Measurements from ENCODE around the gene PSMA7.

Gene PSMA7

DNA sequence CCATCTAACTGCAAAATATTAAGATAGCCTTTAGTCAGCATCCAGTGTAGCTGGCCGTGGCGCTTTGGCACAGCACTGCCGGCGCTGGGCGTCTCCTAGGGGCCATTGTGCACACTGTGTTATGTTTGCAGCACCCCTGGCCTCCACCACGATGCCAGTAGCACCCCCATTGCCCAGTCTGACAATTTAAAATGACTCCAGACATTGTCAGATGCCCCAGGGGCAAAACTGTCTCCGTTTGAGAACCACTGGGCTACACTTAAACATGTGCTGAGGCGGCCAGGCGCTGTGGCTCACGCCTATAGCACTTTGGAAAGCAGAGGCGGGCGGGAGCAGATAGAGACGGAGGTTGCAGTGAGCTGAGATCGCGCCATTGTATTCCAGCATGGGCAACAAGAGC lies 33.7 kb upstream of the PSMA7 start:
- Histone ChIP-seq H3K27ac (ENCODE audit: insufficient read depth in 1 of 2, low read depth in 1 of 2, low read length in 2 of 2, poor library complexity in 1 of 2, severe bottlenecking in 2 of 2) (no peak overlapping the region), H3K4me3 (ENCODE audit: control insufficient read depth in 1 of 7, extremely low read depth in 1 of 7, insufficient read depth in 4 of 7, low read depth in 2 of 7, low read length in 6 of 7) (no peak overlapping the region), H3K9me3 (ENCODE audit: control extremely low read depth in 1 of 5, control insufficient read depth in 4 of 5, insufficient read depth in 2 of 5, low read depth in 1 of 5, low read length in 4 of 5) (no peaks in the 10 kb centered on the region), H3K27me3 (replicated peaks in 2 of 5; ENCODE audit: control insufficient read depth in 4 of 5, insufficient read depth in 5 of 5, low read length in 4 of 5) (no peaks in the 10 kb centered on the region), H3K4me1 (ENCODE audit: control extremely low read depth in 1 of 4, control insufficient read depth in 4 of 4, insufficient read depth in 4 of 4, low read length in 3 of 4) (peaks cover under 1 to 4% (median 3%) of the 10 kb centered on the region in 4 experiments), H3K36me3 (ENCODE audit: control insufficient read depth in 4 of 4, insufficient read depth in 4 of 4, low read length in 3 of 4) (peaks cover 8 to 50% (median 27%) of the 10 kb centered on the region in 4 experiments)
- no peak for DNase-seq
- ChIA-PET CTCF (interaction anchor here (1.4 kb wide), 1 partner anchor 10 kb away, joined by 4 read pairs; no protein-coding TSS in a partner anchor), POLR2A (no interaction called here)
- WGBS (ENCODE audit: insufficient coverage), result 96% methylated on average over 14 of the region's 15 CpGs

- ChIA-PET CTCF (no interaction called here), POLR2A (no interaction called here)
- no peaks in the 10 kb centered on the region for H3K27me3 ChIP-seq (replicated peaks in 2 of 5; ENCODE audit: control insufficient read depth in 4 of 5, insufficient read depth in 5 of 5, low read length in 4 of 5)
- H3K9me3 ChIP-seq (ENCODE audit: control extremely low read depth in 1 of 5, control insufficient read depth in 4 of 5, insufficient read depth in 2 of 5, low read depth in 1 of 5, low read length in 4 of 5), result no peaks in the 10 kb centered on the region
- no peaks in the 10 kb centered on the region for H3K4me1 ChIP-seq (ENCODE audit: control extremely low read depth in 1 of 4, control insufficient read depth in 4 of 4, insufficient read depth in 4 of 4, low read length in 3 of 4)
- H3K36me3 ChIP-seq (ENCODE audit: control insufficient read depth in 4 of 4, insufficient read depth in 4 of 4, low read length in 3 of 4), result peaks cover 8 to 50% (median 27%) of the 10 kb centered on the region in 4 experiments
- no peak overlapping the region for H3K27ac ChIP-seq (ENCODE audit: insufficient read depth in 1 of 2, low read depth in 1 of 2, low read length in 2 of 2, poor library complexity in 1 of 2, severe bottlenecking in 2 of 2)
- DNase-seq, result no peak
- WGBS (ENCODE audit: insufficient coverage), result 98% methylated on average over 7 of the region's 10 CpGs
- H3K4me3 ChIP-seq (ENCODE audit: control insufficient read depth in 1 of 7, extremely low read depth in 1 of 7, insufficient read depth in 4 of 7, low read depth in 2 of 7, low read length in 6 of 7), result no peak overlapping the region
Observed at GRCh38 chr20:62175711-62176110, 32.5 kb upstream of the PSMA7 start.

DNA sequence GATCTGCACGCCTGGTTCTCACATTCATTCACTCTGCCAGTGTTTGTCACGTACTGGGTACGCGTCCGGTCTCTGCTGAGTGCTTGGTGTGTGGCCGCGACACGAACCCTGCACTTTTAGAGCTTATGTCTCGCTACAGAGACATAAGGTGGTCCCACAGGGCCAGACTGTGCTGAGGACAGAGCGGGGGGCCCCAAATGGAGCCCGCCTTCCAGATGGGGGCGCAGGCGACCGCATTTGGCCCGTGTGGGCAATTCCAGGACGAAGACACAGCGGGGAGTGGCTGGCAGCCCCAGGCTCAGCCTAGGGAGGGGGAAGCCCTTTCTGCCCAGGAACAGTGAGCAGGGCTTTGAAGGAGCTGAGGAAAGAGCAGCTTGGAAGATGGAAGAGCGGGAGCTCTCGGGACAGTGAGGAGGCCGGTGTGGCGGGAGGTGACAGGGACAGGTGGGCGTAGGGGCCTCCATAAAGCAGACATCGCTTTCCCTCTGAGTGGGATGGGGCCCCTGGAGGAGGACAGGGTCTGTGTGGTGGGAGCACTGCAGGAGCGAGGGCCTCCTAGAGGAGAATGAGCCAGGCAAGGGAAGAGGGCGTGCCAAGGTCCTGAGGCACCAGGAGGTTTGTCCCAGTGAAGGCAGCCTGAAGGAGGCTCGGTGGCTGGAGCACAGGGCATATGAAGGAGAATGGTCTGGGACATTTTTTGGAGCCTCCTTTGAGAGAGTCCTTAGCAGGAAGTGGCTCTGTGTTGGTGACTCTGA lies 31.9 kb upstream of the PSMA7 start:
- H3K27me3 ChIP-seq (replicated peaks in 2 of 5; ENCODE audit: control insufficient read depth in 4 of 5, insufficient read depth in 5 of 5, low read length in 4 of 5), result no peaks in the 10 kb centered on the region
- ChIA-PET POLR2A (no interaction called here), CTCF (interaction anchor here (0.7 to 0.8 kb wide), 2 partner anchors 51 to 165 kb away, joined by 3 read pairs; no protein-coding TSS in a partner anchor)
- no peaks in the 10 kb centered on the region for H3K4me1 ChIP-seq (ENCODE audit: control extremely low read depth in 1 of 4, control insufficient read depth in 4 of 4, insufficient read depth in 4 of 4, low read length in 3 of 4)
- no peaks in the 10 kb centered on the region for H3K9me3 ChIP-seq (ENCODE audit: control extremely low read depth in 1 of 5, control insufficient read depth in 4 of 5, insufficient read depth in 2 of 5, low read depth in 1 of 5, low read length in 4 of 5)
- no peak for DNase-seq
- H3K36me3 ChIP-seq (ENCODE audit: control insufficient read depth in 4 of 4, insufficient read depth in 4 of 4, low read length in 3 of 4), result peaks cover 8 to 49% (median 29%) of the 10 kb centered on the region in 4 experiments
- 98% methylated on average over 22 of the region's 26 CpGs for WGBS (ENCODE audit: insufficient coverage)
- no peak overlapping the region for H3K27ac ChIP-seq (ENCODE audit: insufficient read depth in 1 of 2, low read depth in 1 of 2, low read length in 2 of 2, poor library complexity in 1 of 2, severe bottlenecking in 2 of 2)
- H3K4me3 ChIP-seq (ENCODE audit: control insufficient read depth in 1 of 7, extremely low read depth in 1 of 7, insufficient read depth in 4 of 7, low read depth in 2 of 7, low read length in 6 of 7), result no peak overlapping the region

- CTCF ChIA-PET, result interaction anchor here (0.7 to 0.8 kb wide), 2 partner anchors 50 to 164 kb away, joined by 3 read pairs; no protein-coding TSS in a partner anchor
- H3K9me3 ChIP-seq (ENCODE audit: control extremely low read depth in 1 of 5, control insufficient read depth in 4 of 5, insufficient read depth in 2 of 5, low read depth in 1 of 5, low read length in 4 of 5), result no peaks in the 10 kb centered on the region
- no peak overlapping the region for H3K27ac ChIP-seq (ENCODE audit: insufficient read depth in 1 of 2, low read depth in 1 of 2, low read length in 2 of 2, poor library complexity in 1 of 2, severe bottlenecking in 2 of 2)
- 97% methylated on average over 25 of the region's 28 CpGs for WGBS (ENCODE audit: insufficient coverage)
- H3K4me3 ChIP-seq (ENCODE audit: control insufficient read depth in 1 of 7, extremely low read depth in 1 of 7, insufficient read depth in 4 of 7, low read depth in 2 of 7, low read length in 6 of 7), result no peak overlapping the region
- peaks cover 8 to 43% (median 30%) of the 10 kb centered on the region in 4 experiments for H3K36me3 ChIP-seq (ENCODE audit: control insufficient read depth in 4 of 4, insufficient read depth in 4 of 4, low read length in 3 of 4)
- no peaks in the 10 kb centered on the region for H3K4me1 ChIP-seq (ENCODE audit: control extremely low read depth in 1 of 4, control insufficient read depth in 4 of 4, insufficient read depth in 4 of 4, low read length in 3 of 4)
- POLR2A ChIA-PET, result no interaction called here
- DNase-seq, result no peak
- H3K27me3 ChIP-seq (replicated peaks in 2 of 5; ENCODE audit: control insufficient read depth in 4 of 5, insufficient read depth in 5 of 5, low read length in 4 of 5), result no peaks in the 10 kb centered on the region
Observed at GRCh38 chr20:62174021-62174804, 31.0 kb upstream of the PSMA7 start.

DNA sequence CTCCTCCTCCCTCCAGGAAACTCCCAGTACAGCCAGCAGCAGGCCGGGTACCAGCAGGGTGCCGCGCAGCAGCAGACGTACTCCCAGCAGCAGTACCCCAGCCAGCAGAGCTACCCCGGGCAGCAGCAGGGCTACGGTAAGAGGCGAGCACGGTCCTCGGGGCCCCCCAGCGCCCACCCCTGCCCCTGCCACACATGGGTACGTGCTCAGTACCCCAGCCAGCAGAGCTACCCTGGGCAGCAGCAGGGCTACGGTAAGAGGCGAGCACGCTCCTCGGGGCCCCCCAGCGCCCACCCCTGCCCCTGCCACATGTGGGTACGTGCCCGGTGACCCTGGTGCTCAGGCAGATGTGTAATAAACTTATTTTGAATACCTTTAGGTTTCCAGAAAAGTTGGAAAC lies 29.5 kb upstream of the PSMA7 start:
- Histone ChIP-seq H3K27ac (ENCODE audit: insufficient read depth in 1 of 2, low read depth in 1 of 2, low read length in 2 of 2, poor library complexity in 1 of 2, severe bottlenecking in 2 of 2) (no peak overlapping the region), H3K4me3 (ENCODE audit: control insufficient read depth in 1 of 7, extremely low read depth in 1 of 7, insufficient read depth in 4 of 7, low read depth in 2 of 7, low read length in 6 of 7) (no peak overlapping the region), H3K27me3 (replicated peaks in 2 of 5; ENCODE audit: control insufficient read depth in 4 of 5, insufficient read depth in 5 of 5, low read length in 4 of 5) (no peaks in the 10 kb centered on the region), H3K36me3 (ENCODE audit: control insufficient read depth in 4 of 4, insufficient read depth in 4 of 4, low read length in 3 of 4) (peaks cover 8 to 50% (median 35%) of the 10 kb centered on the region in 4 experiments), H3K9me3 (ENCODE audit: control extremely low read depth in 1 of 5, control insufficient read depth in 4 of 5, insufficient read depth in 2 of 5, low read depth in 1 of 5, low read length in 4 of 5) (no peaks in the 10 kb centered on the region), H3K4me1 (ENCODE audit: control extremely low read depth in 1 of 4, control insufficient read depth in 4 of 4, insufficient read depth in 4 of 4, low read length in 3 of 4) (no peaks in the 10 kb centered on the region)
- POLR2A ChIA-PET, result interaction anchor here (0.6 to 1.7 kb wide), 2 partner anchors 10 to 133 kb away, joined by 3 to 6 read pairs; no protein-coding TSS in a partner anchor
- DNase-seq, result no peak
- CTCF ChIA-PET, result no interaction called here
- WGBS (ENCODE audit: insufficient coverage), result 97% methylated on average over 11 of the region's 18 CpGs

DNA sequence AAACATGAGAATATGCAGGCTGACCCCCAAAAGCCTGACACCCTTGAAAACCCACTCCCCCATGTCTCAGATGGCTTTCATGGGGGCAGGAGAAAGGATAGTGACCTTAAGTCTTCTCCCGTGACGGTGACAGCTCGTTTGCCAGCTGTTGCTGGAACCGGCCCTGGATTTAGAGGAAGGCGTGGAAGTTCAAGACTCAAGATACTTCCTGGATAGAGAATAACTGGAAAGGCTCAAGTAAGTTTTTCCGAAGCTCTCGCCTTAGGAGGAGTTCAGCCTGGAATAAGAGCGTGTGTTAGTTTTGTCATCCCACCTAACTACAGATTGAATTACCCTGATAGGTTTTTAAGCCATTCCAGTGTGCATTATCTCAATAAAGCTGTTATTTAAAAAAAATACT lies 28.1 kb upstream of the PSMA7 start:
- Histone ChIP-seq H3K4me3 (ENCODE audit: control insufficient read depth in 1 of 7, extremely low read depth in 1 of 7, insufficient read depth in 4 of 7, low read depth in 2 of 7, low read length in 6 of 7) (no peak overlapping the region), H3K4me1 (ENCODE audit: control extremely low read depth in 1 of 4, control insufficient read depth in 4 of 4, insufficient read depth in 4 of 4, low read length in 3 of 4) (no peaks in the 10 kb centered on the region), H3K27me3 (replicated peaks in 2 of 5; ENCODE audit: control insufficient read depth in 4 of 5, insufficient read depth in 5 of 5, low read length in 4 of 5) (no peaks in the 10 kb centered on the region), H3K9me3 (ENCODE audit: control extremely low read depth in 1 of 5, control insufficient read depth in 4 of 5, insufficient read depth in 2 of 5, low read depth in 1 of 5, low read length in 4 of 5) (no peaks in the 10 kb centered on the region), H3K36me3 (ENCODE audit: control insufficient read depth in 4 of 4, insufficient read depth in 4 of 4, low read length in 3 of 4) (peaks cover 8 to 49% (median 35%) of the 10 kb centered on the region in 4 experiments), H3K27ac (ENCODE audit: insufficient read depth in 1 of 2, low read depth in 1 of 2, low read length in 2 of 2, poor library complexity in 1 of 2, severe bottlenecking in 2 of 2) (no peak overlapping the region)
- WGBS (ENCODE audit: insufficient coverage), result 94% methylated on average over 5 of the region's 8 CpGs
- POLR2A ChIA-PET, result interaction anchor here (1.7 kb wide), 1 partner anchor 8 kb away, joined by 6 read pairs; no protein-coding TSS in a partner anchor
- DNase-seq, result no peak
- CTCF ChIA-PET, result interaction anchor here (1.0 kb wide), 1 partner anchor 14 kb away, joined by 6 read pairs; no protein-coding TSS in a partner anchor

DNA sequence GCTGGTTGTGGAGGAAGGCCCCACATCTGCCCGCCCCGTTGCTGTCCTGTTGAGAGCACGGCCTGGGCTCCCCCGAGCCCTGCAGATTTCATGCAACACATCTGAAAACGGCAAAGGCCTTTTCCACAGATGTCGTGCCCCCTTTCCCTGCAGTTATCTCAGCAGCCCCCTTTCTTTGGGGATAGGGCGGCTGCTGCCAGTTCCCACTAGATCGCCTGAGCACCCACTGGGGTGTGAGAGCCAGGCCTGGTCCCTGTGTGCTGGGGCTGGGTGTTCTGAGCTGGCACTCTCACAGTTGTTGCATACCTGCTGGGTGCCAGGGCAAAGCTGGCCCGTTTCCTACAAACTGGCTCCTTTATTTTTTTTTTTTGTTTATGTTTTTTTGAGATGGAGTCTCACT lies 27.3 kb upstream of the PSMA7 start:
- 90% methylated on average over 7 of the region's 9 CpGs for WGBS (ENCODE audit: insufficient coverage)
- DNase-seq, result no peak
- no peak overlapping the region for H3K27ac ChIP-seq (ENCODE audit: insufficient read depth in 1 of 2, low read depth in 1 of 2, low read length in 2 of 2, poor library complexity in 1 of 2, severe bottlenecking in 2 of 2)
- no peak overlapping the region for H3K4me3 ChIP-seq (ENCODE audit: control insufficient read depth in 1 of 7, extremely low read depth in 1 of 7, insufficient read depth in 4 of 7, low read depth in 2 of 7, low read length in 6 of 7)
- H3K9me3 ChIP-seq (ENCODE audit: control extremely low read depth in 1 of 5, control insufficient read depth in 4 of 5, insufficient read depth in 2 of 5, low read depth in 1 of 5, low read length in 4 of 5), result no peaks in the 10 kb centered on the region
- H3K4me1 ChIP-seq (ENCODE audit: control extremely low read depth in 1 of 4, control insufficient read depth in 4 of 4, insufficient read depth in 4 of 4, low read length in 3 of 4), result no peaks in the 10 kb centered on the region
- H3K27me3 ChIP-seq (replicated peaks in 2 of 5; ENCODE audit: control insufficient read depth in 4 of 5, insufficient read depth in 5 of 5, low read length in 4 of 5), result no peaks in the 10 kb centered on the region
- H3K36me3 ChIP-seq (ENCODE audit: control insufficient read depth in 4 of 4, insufficient read depth in 4 of 4, low read length in 3 of 4), result peaks cover 6 to 52% (median 37%) of the 10 kb centered on the region in 4 experiments
- POLR2A ChIA-PET, result no interaction called here
- CTCF ChIA-PET, result interaction anchor here (0.7 kb wide), 1 partner anchor 21 kb away, joined by 3 read pairs; no protein-coding TSS in a partner anchor

All from common myeloid progenitor, CD34-positive (primary cell).